A673 (cell line): Measurements from ENCODE around the gene ADGB.

Experiments used
- CTCF ChIP-seq: fragments of 300-800, 200-600 bp; sonication (generic); conservative IDR thresholded peaks from 2 replicates; pipeline ENCODE4 v1.5.1; 2017; ENCODE audit warnings: low read depth, mild to moderate bottlenecking, antibody characterized with exemption, low read length, moderate library complexity, mixed read lengths
- EZH2 ChIP-seq: fragments of 200-600 bp; sonication (generic); IDR thresholded peaks from 2 replicates; pipeline ENCODE4 v1.6.1; 2017; ENCODE audit warnings: borderline replicate concordance, low read depth, mild to moderate bottlenecking, mixed read lengths, antibody characterized with exemption, low read length; ENCODE audit not compliant: poor library complexity, severe bottlenecking

- TF ChIP-seq CTCF (no peak), EZH2 (no peak)
Observed at GRCh38 chr6:146587459-146587858, 11.3 kb upstream of the ADGB start.
